SK-N-SH treated with all-trans-retinoic acid at 6 μM for 48 hours (cell line): ENCODE data around the gene SGSM1.

Experiments
- ARNTL ChIP-seq: fragments of 450-650 bp; formaldehyde crosslinking; IDR thresholded peaks from 2 replicates; pipeline ENCODE4 v1.5.0; 2020; ENCODE audit warnings: low read depth, mild to moderate bottlenecking, moderate library complexity, borderline replicate concordance
- PATZ1 ChIP-seq: fragments of 250-450 bp; sonication (Bioruptor Pico); IDR thresholded peaks from 2 replicates; pipeline ENCODE4 v1.8.0; 2020; ENCODE audit warnings: mild to moderate bottlenecking, moderate library complexity, borderline replicate concordance
- RARB ChIP-seq: fragments of 250-450 bp; sonication (Bioruptor Pico); IDR thresholded peaks from 2 replicates; pipeline ENCODE4 v1.8.0; 2021; ENCODE audit warnings: mild to moderate bottlenecking, moderate library complexity
- TSHZ2 ChIP-seq: fragments of 250-450 bp; sonication (Bioruptor Pico); IDR thresholded peaks from 2 replicates; pipeline ENCODE4 v1.5.0; 2020; ENCODE audit warnings: mild to moderate bottlenecking, moderate library complexity
- ZFP3 ChIP-seq: fragments of 250-450 bp; sonication (Bioruptor Pico); IDR thresholded peaks from 2 replicates; pipeline ENCODE4 v1.5.0; 2020; ENCODE audit warnings: mild to moderate bottlenecking, moderate library complexity
- ZNF70 ChIP-seq: fragments of 450-650 bp; formaldehyde crosslinking; IDR thresholded peaks from 2 replicates; pipeline ENCODE4 v1.5.0; 2020; ENCODE audit warnings: mild to moderate bottlenecking, moderate library complexity

GRCh38 chr22:24964441-24964840 is 158.4 kb downstream of the SGSM1 start:
- TF ChIP-seq RARB (CRISPR knock-in tag), result no peak
- no peak for TF ChIP-seq PATZ1 (CRISPR knock-in tag)
- no peak for TF ChIP-seq ZNF70 (CRISPR knock-in tag)
- no peak for TF ChIP-seq ZFP3 (CRISPR knock-in tag)
- no peak for TF ChIP-seq TSHZ2 (CRISPR knock-in tag)
- no peak for TF ChIP-seq ARNTL (CRISPR knock-in tag)
